CMK (cell line): ENCODE measurements around the gene TRIM41.
"Not testable (repeated sequence)": the region's sequence is repeated elsewhere in the genome, so short reads cannot be mapped to it uniquely, and the experiment has no call there.

Experiments
- DNase-seq: peaks from one replicate; pipeline ENCODE4 v3.0.0-alpha.2; 2010; ENCODE audit warnings: low read depth

The TRIM41 gene

DNA sequence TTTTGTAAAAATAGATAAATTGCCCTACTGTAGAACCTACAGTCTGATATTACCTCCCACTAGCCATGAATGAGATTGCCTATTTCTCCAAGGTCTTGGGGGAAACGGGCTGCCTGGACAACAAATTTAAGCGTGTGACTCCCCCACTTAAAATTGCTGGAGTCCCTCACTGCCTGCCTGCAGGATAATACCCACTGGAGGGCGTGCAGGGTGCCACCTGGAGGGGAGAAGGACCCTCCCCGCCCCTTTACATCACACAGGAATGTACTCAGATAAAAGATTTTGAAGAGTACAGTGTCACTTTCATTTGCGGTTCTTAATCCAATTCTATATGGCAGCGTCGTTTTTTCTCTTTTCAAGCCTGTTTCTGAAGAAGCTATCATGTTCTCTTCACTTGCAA lies 11.9 kb upstream of the TRIM41 start:
- DNase-seq = no peak

GRCh38 chr5:181212080-181212479 lies 11.0 kb upstream of the TRIM41 start:
- no peak for DNase-seq

GRCh38 chr5:181212934-181213333 lies 10.1 kb upstream of the TRIM41 start:
- DNase-seq = no peak

DNA sequence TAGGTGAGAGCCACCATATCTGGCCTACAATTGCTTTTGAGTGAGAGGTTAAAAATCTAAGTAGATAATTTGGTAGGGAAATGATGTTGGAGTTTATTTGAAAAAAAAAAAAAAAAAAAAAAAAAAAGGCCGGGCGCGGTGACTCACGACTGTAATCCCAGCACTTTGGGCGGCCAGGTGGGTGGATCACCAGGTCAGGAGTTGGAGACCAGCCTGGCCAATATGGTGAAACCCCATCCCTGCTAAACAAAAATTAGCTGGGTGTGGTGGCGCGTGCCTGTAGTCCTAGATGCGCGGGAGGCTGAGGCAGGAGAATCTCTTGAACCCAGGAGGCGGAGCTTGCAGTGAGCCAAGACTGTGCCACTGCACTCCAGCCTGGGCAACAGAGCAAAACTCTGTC lies 8.8 kb upstream of the TRIM41 start:
- not testable (repeated sequence) for DNase-seq

GRCh38 chr5:181215997-181216989 lies 6.8 kb upstream of the TRIM41 start:
- DNase-seq = no peak

GRCh38 chr5:181217111-181217802 lies 5.8 kb upstream of the TRIM41 start:
- no peak for DNase-seq

- peak; percentile 70 for DNase-seq
These were observed 5.3 kb upstream of the TRIM41 start for GRCh38 chr5:181217803-181218062.

DNA sequence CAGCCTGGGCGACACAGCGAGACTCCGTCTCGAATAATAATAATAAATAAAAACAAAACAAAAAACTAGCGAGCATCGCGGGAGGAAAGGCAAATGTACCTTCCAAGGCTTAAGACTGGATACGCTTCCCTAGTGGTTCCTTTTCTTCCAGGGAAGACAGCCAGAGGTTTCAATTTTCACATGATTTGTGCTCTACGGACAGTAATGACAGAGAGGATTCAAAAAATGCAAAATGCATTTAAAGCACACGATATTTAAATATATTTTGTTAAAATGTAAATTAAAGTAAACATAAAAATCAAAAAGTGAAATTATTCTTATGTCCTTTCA lies 4.3 kb upstream of the TRIM41 start:
- no peak for DNase-seq

DNA sequence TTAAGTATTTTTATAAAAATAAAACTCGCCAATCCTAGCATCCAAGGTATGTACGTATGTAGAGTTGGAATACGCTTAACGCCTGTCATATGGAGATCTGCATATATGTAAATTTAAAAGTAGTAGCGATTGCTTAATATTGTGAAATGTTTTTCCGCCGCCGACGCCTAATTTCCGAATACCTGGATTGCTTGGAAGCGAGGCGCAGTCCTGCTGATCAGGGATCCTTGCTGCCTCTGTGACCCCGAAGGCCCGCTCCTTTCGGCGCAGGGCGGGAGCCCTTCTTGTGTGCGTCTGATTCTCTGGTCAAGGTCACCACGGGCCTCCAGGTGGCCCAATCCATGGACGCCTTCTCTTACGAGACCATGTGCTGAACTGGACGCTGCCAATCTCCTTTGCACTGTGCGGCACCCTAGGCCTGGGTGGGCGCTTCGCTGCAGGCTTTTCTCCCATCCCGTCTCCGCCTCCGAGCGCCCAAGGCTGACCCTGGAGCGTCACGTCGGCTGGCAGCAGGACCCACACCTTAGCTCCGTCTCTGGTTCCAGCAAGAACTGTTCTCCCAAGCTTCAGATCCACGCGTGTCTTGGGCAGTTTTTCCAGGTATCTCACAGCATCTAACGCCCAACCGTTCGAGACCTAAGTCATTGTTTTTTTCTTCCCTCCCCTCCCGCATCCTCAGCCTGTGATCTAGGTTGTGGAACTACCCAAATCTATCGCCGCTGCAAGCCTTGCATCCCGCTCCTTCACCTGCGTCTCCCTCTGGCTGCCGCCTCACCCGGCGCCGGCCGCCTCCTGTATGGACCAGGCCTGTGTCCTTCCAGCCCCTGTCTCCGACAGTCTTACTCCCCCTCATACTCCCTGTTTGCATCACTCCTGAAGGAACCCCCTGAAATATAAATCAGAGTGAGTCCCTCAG lies 3.6 kb upstream of the TRIM41 start:
- no peak for DNase-seq

GRCh38 chr5:181220178-181220515 lies 2.9 kb upstream of the TRIM41 start:
- DNase-seq = no peak

GRCh38 chr5:181221105-181221791 lies 1.8 kb upstream of the TRIM41 start:
- peak; percentile 74 for DNase-seq

DNA sequence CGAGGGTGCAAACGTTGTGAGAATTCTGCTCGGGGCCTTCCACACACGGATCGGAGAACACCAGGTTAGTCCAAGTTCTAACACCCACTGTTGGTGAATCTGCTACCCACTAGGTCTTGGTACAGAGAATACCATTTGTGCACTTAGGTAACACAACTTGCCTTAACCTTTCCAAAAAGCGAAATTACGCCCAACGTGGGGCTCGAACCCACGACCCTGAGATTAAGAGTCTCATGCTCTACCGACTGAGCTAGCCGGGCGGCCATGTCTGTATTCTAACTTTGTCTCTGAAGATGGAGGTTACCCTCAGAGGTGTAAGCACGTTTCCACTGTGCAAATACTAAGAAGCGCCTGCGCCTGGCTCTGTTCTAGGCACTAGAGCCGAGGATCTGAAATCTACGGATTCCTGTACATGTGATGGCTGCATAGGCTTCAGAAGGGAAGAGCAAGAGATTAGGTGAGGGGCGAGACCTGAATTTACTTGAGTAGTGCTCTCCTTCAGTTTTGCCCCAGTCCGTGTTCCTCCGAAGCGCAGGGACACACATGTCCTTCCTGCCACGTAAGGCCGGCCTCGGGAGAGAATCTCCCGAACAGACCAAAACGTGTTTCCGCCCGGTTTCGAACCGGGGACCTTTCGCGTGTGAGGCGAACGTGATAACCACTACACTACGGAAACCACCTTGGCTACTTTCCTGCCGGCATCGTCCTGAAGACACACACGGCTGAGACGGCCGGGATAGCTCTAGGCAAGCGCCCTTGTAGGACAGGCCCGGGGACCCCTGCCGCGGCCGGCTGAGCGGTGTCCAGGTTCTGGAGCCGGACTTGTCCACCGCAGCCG lies 1.1 kb upstream of the TRIM41 start:
- peak; percentile 88 for DNase-seq

- DNase-seq = no peak
These were observed 437 bp upstream of the TRIM41 start for GRCh38 chr5:181222630-181223057.

DNA sequence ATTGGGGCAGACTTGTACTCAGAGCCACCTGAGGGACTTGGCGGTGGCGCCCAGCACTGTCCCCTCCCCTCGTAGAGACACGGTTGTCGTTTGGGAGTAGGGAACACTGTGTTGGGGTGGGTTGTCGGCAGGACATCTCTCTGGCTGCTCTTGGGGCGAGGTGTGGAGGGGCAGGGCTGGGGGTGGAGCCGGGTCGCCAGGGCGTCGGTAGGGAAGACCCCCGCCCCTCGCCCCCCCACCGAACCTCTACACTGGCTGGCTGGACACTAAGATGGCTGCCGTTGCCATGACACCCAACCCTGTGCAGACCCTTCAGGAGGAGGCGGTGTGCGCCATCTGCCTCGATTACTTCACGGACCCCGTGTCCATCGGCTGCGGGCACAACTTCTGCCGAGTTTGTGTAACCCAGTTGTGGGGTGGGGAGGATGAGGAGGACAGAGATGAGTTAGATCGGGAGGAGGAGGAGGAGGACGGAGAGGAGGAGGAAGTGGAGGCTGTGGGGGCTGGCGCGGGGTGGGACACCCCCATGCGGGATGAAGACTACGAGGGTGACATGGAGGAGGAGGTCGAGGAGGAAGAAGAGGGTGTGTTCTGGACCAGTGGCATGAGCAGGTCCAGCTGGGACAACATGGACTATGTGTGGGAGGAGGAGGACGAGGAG lies 778 bp downstream of the TRIM41 start:
- DNase-seq = no peak

DNA sequence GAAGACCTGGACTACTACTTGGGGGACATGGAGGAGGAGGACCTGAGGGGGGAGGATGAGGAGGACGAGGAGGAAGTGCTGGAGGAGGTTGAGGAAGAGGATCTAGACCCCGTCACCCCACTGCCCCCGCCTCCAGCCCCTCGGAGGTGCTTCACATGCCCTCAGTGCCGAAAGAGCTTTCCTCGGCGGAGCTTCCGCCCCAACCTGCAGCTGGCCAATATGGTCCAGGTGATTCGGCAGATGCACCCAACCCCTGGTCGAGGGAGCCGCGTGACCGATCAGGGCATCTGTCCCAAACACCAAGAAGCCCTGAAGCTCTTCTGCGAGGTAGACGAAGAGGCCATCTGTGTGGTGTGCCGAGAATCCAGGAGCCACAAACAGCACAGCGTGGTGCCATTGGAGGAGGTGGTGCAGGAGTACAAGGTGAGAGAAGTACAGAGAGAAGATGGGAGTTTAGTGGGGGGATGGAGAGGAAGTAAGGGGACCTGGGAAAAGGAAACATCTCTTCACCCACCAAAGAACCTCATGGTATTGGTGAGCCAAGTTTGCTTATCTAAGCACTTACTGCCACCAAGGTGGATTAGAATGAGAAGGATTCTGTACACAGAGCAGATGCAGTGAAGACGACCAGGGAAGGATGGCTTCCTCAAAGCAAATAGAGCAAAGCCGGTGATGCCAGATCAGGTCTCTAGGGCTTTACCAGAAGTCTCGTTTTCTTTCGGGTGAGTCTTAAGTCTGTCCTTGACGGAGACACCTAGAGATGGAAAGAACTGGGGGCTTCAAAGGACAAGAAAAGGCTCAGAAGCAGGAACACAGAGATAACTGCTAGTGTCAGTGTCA lies 1.5 kb downstream of the TRIM41 start:
- no peak for DNase-seq

DNA sequence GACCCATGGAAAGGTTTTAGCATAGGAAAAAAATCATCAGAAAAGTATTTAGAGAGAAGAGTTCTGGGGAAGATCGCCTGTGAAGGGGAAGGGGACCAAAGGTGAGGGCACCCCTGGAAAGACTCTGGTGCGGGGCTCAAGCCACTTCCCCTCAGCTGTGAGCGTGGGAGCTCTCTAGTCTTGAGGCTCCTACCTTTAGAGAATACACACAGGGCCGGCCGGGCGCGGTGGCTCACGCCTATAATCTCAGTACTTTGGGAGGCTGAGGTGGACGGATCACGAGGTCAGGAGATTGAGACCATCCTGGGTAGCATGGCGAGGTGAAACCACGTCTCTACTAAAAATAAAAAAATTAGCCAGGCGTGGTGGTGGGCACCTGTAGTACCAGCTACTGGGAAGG lies 6.9 kb downstream of the TRIM41 start:
- DNase-seq = no peak

GRCh38 chr5:181230551-181230950 lies 7.5 kb downstream of the TRIM41 start:
- DNase-seq = no peak

- no peak for DNase-seq
These were observed 8.4 kb downstream of the TRIM41 start for GRCh38 chr5:181231432-181231831.

GRCh38 chr5:181232593-181232992 lies 9.5 kb downstream of the TRIM41 start:
- no peak for DNase-seq
